DND-41 (cell line): ENCODE results near the gene MEGF6.

Experiments
- ATAC-seq: fragments of 200-7000 bp; cut with Tn5 transposase; 3 replicates; pipeline ENCODE4 v1.9.1; 2021; ENCODE audit warnings: low read depth; ENCODE audit not compliant: insufficient read depth
- DNase-seq: peaks from one replicate; pipeline ENCODE4 v3.0.0-alpha.2; 2020
- H2AFZ ChIP-seq: 2 replicates; pipeline ENCODE4 v1.6.0; 2012; ENCODE audit warnings: low read depth, low read length
- H3K27ac ChIP-seq: 2 replicates; pipeline ENCODE4 v1.5.1; 2012; ENCODE audit warnings: low read length, inconsistent platforms
- H3K27me3 ChIP-seq: fragments of 200-600 bp; sonication (generic); 2 replicates; pipeline ENCODE4 v1.6.0; 2012; ENCODE audit warnings: low read length, mild to moderate bottlenecking, inconsistent platforms; ENCODE audit not compliant: insufficient read depth, poor library complexity
- H3K36me3 ChIP-seq: 2 replicates; pipeline ENCODE4 v1.5.1; 2012; ENCODE audit warnings: low read length, inconsistent platforms; ENCODE audit not compliant: insufficient read depth
- H3K4me1 ChIP-seq: 2 replicates; pipeline ENCODE4 v1.5.1; 2012; ENCODE audit warnings: mild to moderate bottlenecking, low read length; ENCODE audit not compliant: insufficient read depth
- H3K4me2 ChIP-seq: 2 replicates; pipeline ENCODE4 v1.6.0; 2012; ENCODE audit warnings: mild to moderate bottlenecking, moderate library complexity, low read length, inconsistent platforms; ENCODE audit not compliant: insufficient read depth
- H3K4me3 ChIP-seq, 2 experiments: fragments of 200-600 bp in 1 of 2; shearing (Covaris generic) in 1 of 2; 2 replicates each; pipeline ENCODE4 v1.5.1; 2012 to 2016; ENCODE audit warnings: inconsistent platforms in 2 of 2, low read length in 2 of 2, mild to moderate bottlenecking in 2 of 2, low read depth in 1 of 2, moderate library complexity in 1 of 2
- H3K79me2 ChIP-seq: 2 replicates; pipeline ENCODE4 v1.6.0; 2012; ENCODE audit warnings: low read length, inconsistent platforms; ENCODE audit not compliant: insufficient read depth
- H3K9ac ChIP-seq: 2 replicates; pipeline ENCODE4 v1.6.0; 2012; ENCODE audit warnings: low read depth, mild to moderate bottlenecking, inconsistent platforms, low read length, moderate library complexity
- H3K9me3 ChIP-seq: 2 replicates; pipeline ENCODE4 v1.5.1; 2012; ENCODE audit warnings: low read length, moderate library complexity, mild to moderate bottlenecking, inconsistent platforms; ENCODE audit not compliant: insufficient read depth, severe bottlenecking
- H4K20me1 ChIP-seq: 2 replicates; pipeline ENCODE4 v1.6.0; 2012; ENCODE audit warnings: low read length; ENCODE audit not compliant: insufficient read depth
- CTCF ChIP-seq: IDR thresholded peaks from 2 replicates; pipeline ENCODE4 v1.5.1; 2012; ENCODE audit warnings: borderline replicate concordance, low read length, moderate library complexity, mild to moderate bottlenecking; ENCODE audit not compliant: poor library complexity, severe bottlenecking; ENCODE audit errors: extremely low read depth
- EZH2 ChIP-seq: IDR thresholded peaks from 3 replicates; pipeline ENCODE4 v1.6.1; 2012; ENCODE audit warnings: borderline replicate concordance, low read depth, mild to moderate bottlenecking, moderate library complexity, low read length, inconsistent platforms; ENCODE audit not compliant: severe bottlenecking

MEGF6 gene

GRCh38 chr1:3560251-3560871, 50.9 kb downstream of the MEGF6 start:
- Histone ChIP-seq H3K4me2 (no peak overlapping the region), H3K9me3 (no peaks in the 10 kb centered on the region), H3K4me1 (no peaks in the 10 kb centered on the region), H3K36me3 (no peaks in the 10 kb centered on the region), H3K27ac (no peak overlapping the region), H3K27me3 (no peaks in the 10 kb centered on the region), H3K79me2 (no peaks in the 10 kb centered on the region), H3K9ac (no peak overlapping the region), H2AFZ (no peak overlapping the region), H3K4me3 (no peak overlapping the region), H4K20me1 (no peaks in the 10 kb centered on the region; the same call in 1 of the 2 replicates)
- TF ChIP-seq CTCF (no peak), EZH2 (no peak)
- DNase-seq (no peak), ATAC-seq (no peak)

- Histone ChIP-seq H3K4me1 (no peaks in the 10 kb centered on the region), H3K9me3 (no peaks in the 10 kb centered on the region), H3K79me2 (no peaks in the 10 kb centered on the region), H3K9ac (no peak overlapping the region), H3K27me3 (no peaks in the 10 kb centered on the region), H4K20me1 (no peaks in the 10 kb centered on the region; the same call in 1 of the 2 replicates), H3K36me3 (no peaks in the 10 kb centered on the region), H3K4me2 (no peak overlapping the region), H3K27ac (no peak overlapping the region), H3K4me3 (no peak overlapping the region), H2AFZ (no peak overlapping the region)
- ATAC-seq, result no peak
- TF ChIP-seq EZH2 (no peak), CTCF (no peak)
- DNase-seq, result no peak
Measured at GRCh38 chr1:3558036-3558726, 53.1 kb downstream of the MEGF6 start.

- ATAC-seq (no peak), DNase-seq (no peak)
- no peaks in the 10 kb centered on the region for H3K79me2 ChIP-seq
- no peak overlapping the region for H2AFZ ChIP-seq
- no peak overlapping the region for H3K4me3 ChIP-seq
- no peak overlapping the region for H3K27ac ChIP-seq
- H3K27me3 ChIP-seq, result no peaks in the 10 kb centered on the region
- H3K36me3 ChIP-seq, result no peaks in the 10 kb centered on the region
- H3K9me3 ChIP-seq, result no peaks in the 10 kb centered on the region
- no peak overlapping the region for H3K4me2 ChIP-seq
- no peaks in the 10 kb centered on the region for H3K4me1 ChIP-seq
- no peak for TF ChIP-seq CTCF
- no peak for TF ChIP-seq EZH2
- H4K20me1 ChIP-seq, result no peaks in the 10 kb centered on the region
- no peak overlapping the region for H3K9ac ChIP-seq
Measured at GRCh38 chr1:3557366-3557765, 53.9 kb downstream of the MEGF6 start.
